HL-60 (cell line): Measurements from ENCODE around the gene ABI3BP.

Experiments used
- DNase-seq, 2 experiments: peaks; one replicate each; pipeline ENCODE4 v3.0.0-alpha.2; 2010 to 2020; ENCODE audit warnings: low read depth in 1 of 2, low spot score in 1 of 2
- H3K27ac ChIP-seq: fragments of 250-450 bp; sonication (Bioruptor Pico); replicated peaks from 2 replicates; pipeline ENCODE4 v1.5.1; 2020; ENCODE audit warnings: mild to moderate bottlenecking, moderate library complexity
- H3K27me3 ChIP-seq: fragments of 250-450 bp; sonication (Bioruptor Pico); 2 replicates; pipeline ENCODE4 v1.5.1; 2021; ENCODE audit warnings: mild to moderate bottlenecking, moderate library complexity; ENCODE audit not compliant: insufficient read depth, poor library complexity, severe bottlenecking
- H3K4me3 ChIP-seq: replicated peaks from 2 replicates; pipeline ENCODE4 v1.5.1; 2011; ENCODE audit warnings: mild to moderate bottlenecking, control low read depth, low read length; ENCODE audit not compliant: insufficient read depth
- CTCF ChIP-seq: IDR thresholded peaks from one replicate; pipeline ENCODE4 v1.5.1; 2011; ENCODE audit warnings: low read length, control low read depth, inconsistent platforms; ENCODE audit not compliant: insufficient read depth
- GABPA ChIP-seq: IDR thresholded peaks from 2 replicates; pipeline ENCODE4 v1.6.1; 2012; ENCODE audit warnings: low read depth
- POLR2AphosphoS5 ChIP-seq: IDR thresholded peaks from 2 replicates; pipeline ENCODE4 v1.6.1; 2012; ENCODE audit warnings: low read depth
- REST ChIP-seq: IDR thresholded peaks from 2 replicates; pipeline ENCODE4 v1.6.1; 2012; ENCODE audit warnings: low read depth; ENCODE audit not compliant: insufficient replicate concordance
- SPI1 ChIP-seq: IDR thresholded peaks from 2 replicates; pipeline ENCODE4 v1.6.1; 2012; ENCODE audit warnings: low read depth, mild to moderate bottlenecking, borderline replicate concordance

ABI3BP gene

GRCh38 chr3:100789579-100789978, 203.6 kb downstream of the ABI3BP start:
- no peak overlapping the region for H3K27ac ChIP-seq
- H3K27me3 ChIP-seq, result no peaks in the 10 kb centered on the region
- H3K4me3 ChIP-seq, result no peak overlapping the region
- no peak for TF ChIP-seq POLR2AphosphoS5
- no peak for TF ChIP-seq GABPA
- TF ChIP-seq SPI1, result no peak
- TF ChIP-seq REST, result no peak
- no peak for TF ChIP-seq CTCF
- no peak for DNase-seq

GRCh38 chr3:100783619-100784018, 209.6 kb downstream of the ABI3BP start:
- Histone ChIP-seq H3K27me3 (no peaks in the 10 kb centered on the region), H3K27ac (no peak overlapping the region), H3K4me3 (no peak overlapping the region)
- TF ChIP-seq GABPA (no peak), REST (no peak), SPI1 (no peak), POLR2AphosphoS5 (no peak), CTCF (no peak)
- DNase-seq, result no peak

- Histone ChIP-seq H3K27me3 (no peaks in the 10 kb centered on the region), H3K27ac (no peak overlapping the region), H3K4me3 (no peak overlapping the region)
- DNase-seq, result no peak
- no peak for TF ChIP-seq POLR2AphosphoS5
- TF ChIP-seq SPI1, result no peak
- TF ChIP-seq REST, result no peak
- no peak for TF ChIP-seq CTCF
- TF ChIP-seq GABPA, result no peak
These were observed 210.3 kb downstream of the ABI3BP start for GRCh38 chr3:100782906-100783305.
